HG03280 (cell line): Measurements from ENCODE around the gene AGO3.

Source experiments
- ATAC-seq: cut with Tn5 transposase; IDR thresholded peaks from one replicate; pipeline ENCODE4 v1.9.1; 2021; ENCODE audit warnings: mild to moderate bottlenecking, moderate library complexity; ENCODE audit not compliant: unreplicated experiment

The AGO3 gene

GRCh38 chr1:36119456-36119855 lies 188.6 kb downstream of the AGO3 start:
- ATAC-seq, result no peak
